Pancreas (tissue), 10 donors: Measurements from ENCODE around the gene PLPPR3. TPM values are rescaled to one million over a fixed set of nuclear protein-coding genes. Genes with fewer than 3 reads are reported as not detected.
A peak's percentile ranks its signal among the peaks of the same experiment; 100 is the strongest.
"Not testable (repeated sequence)": the region's sequence is repeated elsewhere in the genome, so short reads cannot be mapped to it uniquely, and the experiment has no call there.

Experiments
- ATAC-seq, 4 donors: fragments of 200-7000 bp; cut with Tn5 transposase; one replicate each; pipeline versions ENCODE4 v1.8.0 to v1.9.1; 2020; ENCODE audit warnings: mild to moderate bottlenecking in 4 of 4, moderate library complexity in 4 of 4
- DNase-seq, 6 donors: peaks; one replicate each; pipeline ENCODE4 v3.0.0-alpha.2; 2020
- FAIRE-seq: peaks from 2 replicates; lab custom pipeline; 2012; peaks lifted over from hg19 to GRCh38; lab: Jason Lieb, UNC
- H3K27ac ChIP-seq, 4 donors: fragments of 200-600 bp; sonication (generic); 1 replicate in 3 of 4; 2 replicates in 1 of 4; pipeline versions ENCODE4 v1.5.0 to v1.8.0; 2020
- H3K27me3 ChIP-seq, 4 donors: fragments of 200-600 bp; one replicate each; pipeline ENCODE4 v1.8.0; 2021
- H3K36me3 ChIP-seq, 3 donors: fragments of 200-600 bp; sonication (generic) in 1 of 3; one replicate each; pipeline versions ENCODE4 v1.5.0 to v1.8.0; 2020 to 2021
- H3K4me1 ChIP-seq, 3 donors: fragments of 200-600 bp; one replicate each; pipeline ENCODE4 v1.8.0; 2021
- H3K4me3 ChIP-seq, 4 donors: fragments of 200-600 bp; sonication (generic) in 2 of 4; one replicate each; pipeline versions ENCODE4 v1.5.0 to v1.8.0; 2020 to 2021
- H3K9me3 ChIP-seq, 4 donors: fragments of 200-600 bp; one replicate each; pipeline ENCODE4 v1.8.0; 2021
- WGBS, 2 donors: extraction: QIAGEN DNeasy Blood & Tissue Kit; methylation state at CpG; one replicate each; pipeline ENCODE4 v1.1.7; 2013; 5-methylcytosine and 5-hydroxymethylcytosine counted together
- intact Hi-C, 3 donors: fragments of 100-400 bp; cut with DNase I; formaldehyde crosslinking; loops; one replicate each; pipeline versions ENCODE4 v1.11.1 to v1.14.2; 2022
- polyA plus RNA-seq, 2 donors: library from polyadenylated mRNA; stranded (reverse); fragments of 200-250 nt; gene quantifications; one replicate each; pipeline ENCODE4 v1.2.3, GENCODE V29; 2013
- total RNA-seq, 6 donors: library from RNA; stranded (reverse); fragmentation: NEBNext Ultra II Directional in 4 of 6; extraction: Animal tissue kit (Norgen Biotek cat#: 25700) in 4 of 6; gene quantifications; one replicate each; pipeline versions ENCODE4 v1.2.1 to v1.2.4, GENCODE V29; 2021 to 2023
- TF ChIP-seq, protein P1 (sequence below), 4 donors: fragments of 200-600 bp; sonication (generic) in 3 of 4; IDR thresholded peaks; one replicate each; pipeline versions ENCODE4 v1.5.0 to v1.8.0; 2021; ENCODE audit warnings: antibody characterized with exemption in 4 of 4
- donor health status: healthy with polysubstance abuse.
- donor health status: DM: no; HTN: no; CAD: no; lungs with moderate emphysema.
- donor health status: DM: no; HTN: no; CAD: no.
- donor health status: control.
- donor health status: control.
- donor health status: Bipolar disorder and iron deficiency.
- donor health status: DM: yes; HTN: yes; CAD: no.
- donor health status: DM: no; HTN: no; CAD: no.
- donor health status: DM: no; HTN: no; CAD: no.
- donor health status: DM: yes; HTN: yes; CAD: no.

Gene PLPPR3
- total and polyA plus RNA-seq, 8 donors, result 0.05 to 0.38 TPM; not detected in 6

DNA sequence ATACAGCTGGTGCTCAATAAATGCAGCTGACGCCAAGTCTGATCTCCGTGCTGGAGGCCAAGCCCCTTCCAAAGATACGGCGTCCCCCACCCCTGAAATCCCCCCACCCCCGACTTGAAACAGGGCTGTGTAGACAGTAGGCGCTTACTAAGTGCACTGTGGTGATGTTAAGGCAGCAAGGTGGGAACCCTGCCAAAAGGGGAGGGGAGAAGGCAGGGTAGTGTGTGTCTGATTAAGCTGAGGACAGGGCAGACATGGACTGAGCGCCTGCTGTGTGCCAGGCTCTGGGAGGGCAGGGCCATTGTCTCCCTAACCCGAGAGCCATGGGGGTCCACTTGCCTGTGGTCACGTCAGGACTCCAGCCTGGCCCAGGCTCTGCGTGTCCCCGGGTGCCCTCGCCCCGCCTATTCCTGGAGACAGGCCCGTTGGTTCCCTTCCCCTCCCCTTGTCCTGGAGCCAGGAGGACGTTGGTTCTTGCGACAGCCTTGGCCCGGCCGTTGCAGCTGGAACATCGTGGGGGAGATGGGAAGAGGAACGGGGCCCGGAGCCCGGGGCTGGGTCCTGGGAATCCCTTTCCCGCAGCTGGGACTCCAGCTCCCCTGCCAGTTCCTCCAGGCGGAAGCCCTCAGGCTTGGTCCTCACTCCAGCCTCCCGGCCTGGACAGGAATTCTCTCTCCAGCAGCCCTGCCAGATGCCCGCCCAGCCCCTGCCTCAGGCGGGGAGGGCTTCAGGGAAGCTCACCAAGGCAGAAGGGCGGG lies 28.6 kb upstream of the PLPPR3 start:
- no peak overlapping the region for H3K4me3 ChIP-seq
- TF ChIP-seq, protein P1, sequence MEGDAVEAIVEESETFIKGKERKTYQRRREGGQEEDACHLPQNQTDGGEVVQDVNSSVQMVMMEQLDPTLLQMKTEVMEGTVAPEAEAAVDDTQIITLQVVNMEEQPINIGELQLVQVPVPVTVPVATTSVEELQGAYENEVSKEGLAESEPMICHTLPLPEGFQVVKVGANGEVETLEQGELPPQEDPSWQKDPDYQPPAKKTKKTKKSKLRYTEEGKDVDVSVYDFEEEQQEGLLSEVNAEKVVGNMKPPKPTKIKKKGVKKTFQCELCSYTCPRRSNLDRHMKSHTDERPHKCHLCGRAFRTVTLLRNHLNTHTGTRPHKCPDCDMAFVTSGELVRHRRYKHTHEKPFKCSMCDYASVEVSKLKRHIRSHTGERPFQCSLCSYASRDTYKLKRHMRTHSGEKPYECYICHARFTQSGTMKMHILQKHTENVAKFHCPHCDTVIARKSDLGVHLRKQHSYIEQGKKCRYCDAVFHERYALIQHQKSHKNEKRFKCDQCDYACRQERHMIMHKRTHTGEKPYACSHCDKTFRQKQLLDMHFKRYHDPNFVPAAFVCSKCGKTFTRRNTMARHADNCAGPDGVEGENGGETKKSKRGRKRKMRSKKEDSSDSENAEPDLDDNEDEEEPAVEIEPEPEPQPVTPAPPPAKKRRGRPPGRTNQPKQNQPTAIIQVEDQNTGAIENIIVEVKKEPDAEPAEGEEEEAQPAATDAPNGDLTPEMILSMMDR (IDR thresholded peaks at IDR 0.05), result no peak
- no peak for FAIRE-seq
- intact Hi-C loops, result no loop called here
- DNase-seq, result peak; percentile 78 to 93 (median 88)
- H3K9me3 ChIP-seq, result no peaks in the 10 kb centered on the region
- peaks cover 0 to 7% (median 0%) of the 10 kb centered on the region in 4 donors for H3K27me3 ChIP-seq
- H3K27ac ChIP-seq, result peak overlapping the region; percentile 45 to 68 (median 60)
- 15 to 17% methylated on average over 27 to 28 of the region's 28 CpGs for WGBS, 2 donors
- H3K36me3 ChIP-seq, result no peaks in the 10 kb centered on the region
- ATAC-seq, result peak; percentile 92 to 94 (median 92)
- peaks cover 0 to 5% (median 0%) of the 10 kb centered on the region in 3 donors for H3K4me1 ChIP-seq

DNA sequence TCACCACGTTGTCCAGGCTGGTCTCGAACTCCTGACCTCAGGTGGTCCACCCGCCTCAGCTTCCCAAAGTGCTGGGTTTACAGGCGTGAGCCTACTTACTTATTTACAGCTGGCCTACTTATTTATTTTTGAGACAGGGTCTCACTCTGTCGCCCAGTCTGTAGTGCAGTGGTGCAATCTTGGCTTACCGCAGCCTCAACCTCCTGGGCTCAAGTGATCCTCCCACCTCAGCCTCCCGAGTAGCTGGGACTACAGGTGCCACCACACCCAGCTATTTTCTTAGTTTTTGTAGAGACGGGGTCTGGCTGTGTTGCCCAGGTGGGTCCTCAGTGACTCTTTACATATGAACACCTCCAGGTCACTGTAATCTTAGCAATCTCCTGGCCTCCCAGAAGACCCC lies 27.4 kb upstream of the PLPPR3 start:
- FAIRE-seq, ATAC-seq, DNase-seq, H3K27me3 ChIP-seq, H3K9me3 ChIP-seq, H3K4me1 ChIP-seq, H3K36me3 ChIP-seq, intact Hi-C loops, H3K4me3 ChIP-seq, H3K27ac ChIP-seq: not testable (repeated sequence)
- 75 to 87% methylated on average over 8 of the region's 8 CpGs for WGBS, 2 donors

DNA sequence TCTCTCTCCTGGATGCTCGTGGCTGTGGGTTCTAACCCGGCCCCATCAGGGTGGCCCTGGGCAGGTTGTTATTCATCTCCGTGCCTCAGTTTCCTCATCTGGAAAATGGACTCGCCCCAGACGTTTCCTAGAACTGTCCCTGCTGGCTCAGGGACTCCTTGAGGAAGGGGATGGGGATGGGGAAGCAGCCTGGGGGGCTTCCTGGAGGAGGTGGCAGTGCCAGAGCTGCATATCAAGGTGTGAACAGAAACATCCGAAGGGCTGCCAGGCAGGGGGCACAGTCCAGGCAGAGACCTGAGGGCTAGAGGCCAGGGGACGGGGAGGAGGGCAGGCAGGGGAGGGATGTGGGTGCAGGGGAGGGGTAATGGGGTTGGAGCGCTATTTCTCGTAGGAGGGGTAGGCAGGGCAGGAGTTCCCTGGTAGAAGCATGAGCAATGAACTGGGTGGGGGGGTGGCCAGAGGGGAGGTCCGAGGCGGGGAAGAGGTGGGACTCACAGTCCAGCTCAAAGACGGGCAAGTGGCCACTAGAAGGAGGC lies 26.7 kb upstream of the PLPPR3 start:
- TF ChIP-seq, protein P1 (IDR thresholded peaks at IDR 0.05), result no peak
- no peak overlapping the region for H3K4me3 ChIP-seq
- ATAC-seq (no peak), FAIRE-seq (no peak), DNase-seq (no peak)
- no peak overlapping the region for H3K27ac ChIP-seq
- peaks cover 0 to 10% (median 5%) of the 10 kb centered on the region in 3 donors for H3K4me1 ChIP-seq
- H3K9me3 ChIP-seq, result no peaks in the 10 kb centered on the region
- H3K36me3 ChIP-seq, result no peaks in the 10 kb centered on the region
- intact Hi-C loops, result no loop called here
- H3K27me3 ChIP-seq, result peaks cover 0 to 7% (median 0%) of the 10 kb centered on the region in 4 donors
- 35 to 43% methylated on average over 12 of the region's 12 CpGs for WGBS, 2 donors

DNA sequence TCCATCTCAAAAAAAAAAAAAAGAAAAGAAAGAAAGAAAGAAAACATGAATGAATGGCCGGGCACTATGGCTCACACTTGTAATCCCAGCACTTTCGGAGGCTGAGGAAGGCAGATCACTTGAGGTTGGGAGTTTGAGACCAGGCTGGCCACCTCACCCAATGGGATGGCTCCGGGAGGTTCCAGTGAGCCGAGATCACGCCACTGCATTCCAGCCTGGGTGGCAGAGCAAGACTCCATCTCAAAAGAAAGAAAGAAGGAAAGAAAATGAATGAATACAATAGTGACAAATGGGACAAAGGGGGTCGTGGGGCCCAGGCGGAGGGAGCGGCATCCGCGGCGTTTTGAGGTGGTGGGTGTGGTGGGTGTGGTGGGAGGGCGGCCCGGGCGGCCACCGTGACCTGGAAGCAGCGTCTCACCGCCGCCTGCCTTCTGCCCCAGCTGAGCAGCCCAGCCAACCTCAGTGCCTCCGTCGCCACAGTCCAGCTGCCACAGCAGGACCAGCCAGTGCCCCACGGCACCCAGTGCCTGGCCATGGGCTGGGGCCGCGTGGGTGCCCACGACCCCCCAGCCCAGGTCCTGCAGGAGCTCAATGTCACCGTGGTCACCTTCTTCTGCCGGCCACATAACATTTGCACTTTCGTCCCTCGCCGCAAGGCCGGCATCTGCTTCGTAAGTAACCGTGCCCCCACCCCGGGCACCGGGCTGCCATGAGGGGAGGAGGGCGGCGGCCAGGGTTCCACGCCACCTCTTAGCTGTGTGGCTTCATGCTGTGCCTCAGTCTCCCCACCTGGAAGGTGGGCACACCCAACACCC lies 24.2 kb upstream of the PLPPR3 start:
- Histone ChIP-seq H3K4me1 (peaks cover 0 to 12% (median 7%) of the 10 kb centered on the region in 3 donors), H3K4me3 (no peak overlapping the region), H3K36me3 (no peaks in the 10 kb centered on the region), H3K27ac (no peak overlapping the region), H3K27me3 (no peaks in the 10 kb centered on the region), H3K9me3 (no peaks in the 10 kb centered on the region)
- TF ChIP-seq, protein P1 (IDR thresholded peaks at IDR 0.05), result no peak
- peak in 1 of 6 donors; percentile 63 for DNase-seq
- no peak for FAIRE-seq
- 56 to 71% methylated on average over 37 of the region's 37 CpGs for WGBS, 2 donors
- intact Hi-C loops, result no loop called here
- no peak for ATAC-seq

DNA sequence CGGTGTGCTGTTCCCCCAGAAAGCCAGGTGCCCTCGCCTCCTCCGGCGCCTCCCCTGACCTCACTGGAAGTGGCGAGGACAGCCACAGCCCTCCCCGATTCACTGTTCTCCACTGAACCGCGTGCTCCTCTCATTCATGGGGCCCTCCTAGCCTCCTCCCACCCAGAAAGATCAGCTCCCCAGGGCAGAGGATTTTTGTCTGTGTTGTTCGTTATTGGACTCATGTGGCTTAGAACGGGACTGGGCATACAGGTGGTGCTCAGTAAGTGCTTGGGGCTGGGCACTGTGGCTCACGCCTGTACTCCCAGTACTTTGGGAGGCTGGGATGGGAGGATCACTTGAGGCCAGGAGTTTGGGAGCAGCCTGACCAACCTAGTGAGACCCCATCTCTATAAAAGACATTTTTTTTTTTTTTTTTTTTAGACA lies 22.8 kb upstream of the PLPPR3 start:
- no peaks in the 10 kb centered on the region for H3K36me3 ChIP-seq
- H3K27ac ChIP-seq, result no peak overlapping the region
- no peaks in the 10 kb centered on the region for H3K27me3 ChIP-seq
- WGBS, 2 donors, result 16 to 32% methylated on average over 11 of the region's 11 CpGs
- ATAC-seq (peak in 1 of 4 donors; percentile 9), FAIRE-seq (no peak), DNase-seq (no peak)
- H3K4me1 ChIP-seq, result peaks cover 0 to 8% (median 7%) of the 10 kb centered on the region in 3 donors
- intact Hi-C loops, result no loop called here
- TF ChIP-seq, protein P1 (IDR thresholded peaks at IDR 0.05), result no peak
- H3K9me3 ChIP-seq, result no peaks in the 10 kb centered on the region
- H3K4me3 ChIP-seq, result no peak overlapping the region
